ENCODE results near the gene TMED1.

- TF ChIP-seq CTCF (IDR thresholded peaks at IDR 0.05) (no peak), POLR2A (IDR thresholded peaks at IDR 0.05) (no peak)
These were observed 6.8 kb downstream of the TMED1 start for GRCh38 chr19:10828981-10829821.

All from heart left ventricle (tissue), 13 donors.